SJCRH30 (cell line): ENCODE data around the gene NHERF1. TPM values are rescaled to one million over a fixed set of nuclear protein-coding genes. Genes with fewer than 3 reads are reported as not detected.

ENCODE experiments used
- DNase-seq, 2 experiments: peaks; one replicate each; pipeline ENCODE4 v3.0.0-alpha.2; 2015 to 2020
- H3K27ac ChIP-seq: fragments of 250-450 bp; sonication (Bioruptor Pico); 2 replicates; pipeline ENCODE4 v1.5.1; 2020; ENCODE audit warnings: mild to moderate bottlenecking, moderate library complexity
- H3K27me3 ChIP-seq: fragments of 250-450 bp; sonication (Bioruptor Pico); 2 replicates; pipeline ENCODE4 v1.5.1; 2020; ENCODE audit warnings: mild to moderate bottlenecking, moderate library complexity
- H3K36me3 ChIP-seq: fragments of 250-450 bp; sonication (Bioruptor Pico); 2 replicates; pipeline ENCODE4 v1.5.1; 2020; ENCODE audit warnings: mild to moderate bottlenecking, moderate library complexity
- H3K4me1 ChIP-seq: fragments of 250-450 bp; sonication (Bioruptor Pico); 2 replicates; pipeline ENCODE4 v1.5.1; 2020; ENCODE audit warnings: mild to moderate bottlenecking, moderate library complexity
- H3K4me3 ChIP-seq: fragments of 250-450 bp; sonication (Bioruptor Pico); 2 replicates; pipeline ENCODE4 v1.5.1; 2020; ENCODE audit warnings: mild to moderate bottlenecking, moderate library complexity
- H3K9me3 ChIP-seq: fragments of 250-450 bp; sonication (Bioruptor Pico); replicated peaks from 2 replicates; pipeline ENCODE4 v1.5.1; 2020; ENCODE audit warnings: mild to moderate bottlenecking, moderate library complexity
- total RNA-seq: library from RNA; depleted of rRNA; stranded (reverse); fragments of >200 nt; shearing (Covaris generic); gene quantifications from 2 replicates; pipeline ENCODE4 v1.2.3, GENCODE V29; 2014; rRNA removed

Gene NHERF1
- total RNA-seq, 1 experiment from 2014 or later: 45.4 TPM

- DNase-seq: no peak
- H3K27me3 ChIP-seq: no peaks in the 10 kb centered on the region
- no peaks in the 10 kb centered on the region; the same call in 1 of the 2 replicates for H3K36me3 ChIP-seq
- H3K4me1 ChIP-seq: no peaks in the 10 kb centered on the region
- no peak overlapping the region for H3K4me3 ChIP-seq
- no peak overlapping the region for H3K27ac ChIP-seq
- no peaks in the 10 kb centered on the region for H3K9me3 ChIP-seq
These were observed 70.0 kb downstream of the NHERF1 start for GRCh38 chr17:74818291-74818938.

Other genes with a start within 250 kb of the NHERF1 start
- gene CD300LB, start 217.2 kb upstream of the NHERF1 start, total RNA-seq: not detected in 2 replicates
- not detected in 2 replicates for gene CD300C, start 202.5 kb upstream of the NHERF1 start, total RNA-seq
- gene CD300H, start 181.1 kb upstream of the NHERF1 start, total RNA-seq: not detected in 2 replicates
- gene CD300LD, start 156.3 kb upstream of the NHERF1 start, total RNA-seq: not detected in 2 replicates
- gene CD300E, start 124.9 kb upstream of the NHERF1 start, total RNA-seq: 0.22 TPM in 1 of 2 replicates, not detected in the other
- not detected in 2 replicates for gene CD300LF, start 35.7 kb upstream of the NHERF1 start, total RNA-seq
- gene RAB37, start 11.4 kb upstream of the NHERF1 start, total RNA-seq: 1.3 and 3.0 TPM in 2 replicates
- 47.7 and 50.1 TPM in 2 replicates for gene NAT9, start 27.7 kb downstream of the NHERF1 start, total RNA-seq
- gene GRIN2C, start 111.3 kb downstream of the NHERF1 start, total RNA-seq: not detected in 2 replicates
- 6.7 and 7.2 TPM in 2 replicates for gene FDXR, start 124.4 kb downstream of the NHERF1 start, total RNA-seq
- gene FADS6, start 145.0 kb downstream of the NHERF1 start, total RNA-seq: not detected in 2 replicates
- gene USH1G, start 174.6 kb downstream of the NHERF1 start, total RNA-seq: 0.08 and 0.14 TPM in 2 replicates
- gene OTOP2, start 175.6 kb downstream of the NHERF1 start, total RNA-seq: not detected in 2 replicates
- not detected in 2 replicates for gene OTOP3, start 187.3 kb downstream of the NHERF1 start, total RNA-seq
- 0.71 and 1.7 TPM in 2 replicates for gene HID1, start 224.1 kb downstream of the NHERF1 start, total RNA-seq
- 10.9 and 11.3 TPM in 2 replicates for gene CDR2L, start 239.0 kb downstream of the NHERF1 start, total RNA-seq